GM19467 (cell line): Measurements from ENCODE around the gene SLC4A3.

Experiments
- ATAC-seq: cut with Tn5 transposase; IDR thresholded peaks from one replicate; pipeline ENCODE4 v1.9.1; 2021; ENCODE audit warnings: mild to moderate bottlenecking, moderate library complexity; ENCODE audit not compliant: unreplicated experiment

The SLC4A3 gene

GRCh38 chr2:219613461-219614070 is 13.9 kb upstream of the SLC4A3 start:
- no peak for ATAC-seq

GRCh38 chr2:219614076-219614860 is 13.2 kb upstream of the SLC4A3 start:
- no peak for ATAC-seq

GRCh38 chr2:219615036-219615435 is 12.4 kb upstream of the SLC4A3 start:
- ATAC-seq: no peak

- no peak for ATAC-seq
Measured at GRCh38 chr2:219615894-219616293, 11.5 kb upstream of the SLC4A3 start.

DNA sequence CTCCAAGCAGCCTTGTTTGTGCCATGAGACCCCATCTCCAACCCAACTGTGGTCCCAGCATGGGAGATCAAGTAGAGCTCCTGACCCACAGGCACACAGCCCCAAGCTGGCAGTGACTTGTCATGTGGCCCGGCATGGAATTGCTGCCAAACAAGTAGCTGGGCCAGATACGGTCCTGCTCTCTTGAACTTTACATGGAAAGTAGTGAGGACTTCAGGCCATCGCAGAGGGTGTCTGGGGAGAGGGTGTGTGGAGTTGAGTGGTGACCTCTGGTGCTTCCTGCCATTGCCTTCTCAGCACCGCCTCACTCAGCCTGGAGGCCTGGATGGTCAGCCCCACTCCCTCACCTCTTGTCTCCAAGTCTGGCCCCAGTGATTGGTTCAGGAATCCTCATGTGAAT is 10.9 kb upstream of the SLC4A3 start:
- ATAC-seq: no peak

GRCh38 chr2:219618733-219619122 is 8.7 kb upstream of the SLC4A3 start:
- ATAC-seq: no peak

- no peak for ATAC-seq
Measured at GRCh38 chr2:219619235-219619634, 8.2 kb upstream of the SLC4A3 start.

- no peak for ATAC-seq
Measured at GRCh38 chr2:219620546-219620945, 6.9 kb upstream of the SLC4A3 start.

- ATAC-seq: no peak
Measured at GRCh38 chr2:219621935-219622334, 5.5 kb upstream of the SLC4A3 start.

GRCh38 chr2:219622472-219622871 is 5.0 kb upstream of the SLC4A3 start:
- ATAC-seq: no peak

GRCh38 chr2:219624565-219624964 is 2.9 kb upstream of the SLC4A3 start:
- ATAC-seq: no peak

GRCh38 chr2:219625179-219625578 is 2.3 kb upstream of the SLC4A3 start:
- no peak for ATAC-seq

GRCh38 chr2:219626540-219626939 is 890 bp upstream of the SLC4A3 start:
- ATAC-seq: no peak

- ATAC-seq: no peak
Measured at GRCh38 chr2:219628235-219628985, 980 bp downstream of the SLC4A3 start.

- ATAC-seq: no peak
Measured at GRCh38 chr2:219628986-219629901, 1.8 kb downstream of the SLC4A3 start.

GRCh38 chr2:219629976-219630695 is 2.7 kb downstream of the SLC4A3 start:
- no peak for ATAC-seq

- ATAC-seq: no peak
Measured at GRCh38 chr2:219630770-219631405, 3.5 kb downstream of the SLC4A3 start.

DNA sequence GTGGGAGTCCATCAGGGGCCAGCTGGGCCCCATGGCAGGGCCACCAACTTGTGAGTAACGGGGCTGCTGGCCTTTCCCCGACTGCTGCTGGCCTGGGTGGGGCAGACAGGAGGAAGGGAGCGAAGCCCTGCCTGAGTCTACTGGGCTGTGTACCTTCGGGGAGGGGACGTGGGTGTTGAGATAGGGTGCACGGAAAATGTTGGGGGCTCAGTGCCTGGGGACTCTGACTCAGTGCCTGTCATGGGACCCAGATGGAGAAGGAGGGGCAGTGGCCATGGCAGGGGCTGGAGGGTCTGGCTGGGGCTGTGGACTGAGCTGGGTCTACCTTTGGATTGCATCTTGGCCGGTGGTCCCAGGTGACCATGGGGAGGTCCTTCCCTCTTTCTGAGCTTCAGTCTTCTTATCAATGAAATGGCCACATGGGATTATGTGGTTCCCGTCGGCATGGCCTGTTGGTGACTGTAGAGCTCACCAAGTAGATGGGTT is 4.0 kb downstream of the SLC4A3 start:
- ATAC-seq: no peak

- ATAC-seq: no peak
Measured at GRCh38 chr2:219631904-219632759, 4.7 kb downstream of the SLC4A3 start.
